IPS-20b (cell line): ENCODE data around the gene RPL11.
"Not testable (repeated sequence)": the region's sequence is repeated elsewhere in the genome, so short reads cannot be mapped to it uniquely, and the experiment has no call there.

Experiments
- H3K27ac ChIP-seq: one replicate; pipeline ENCODE4 v1.5.1; 2013; ENCODE audit warnings: low read length
- H3K27me3 ChIP-seq: 2 replicates; pipeline ENCODE4 v1.6.1; 2013; ENCODE audit warnings: mild to moderate bottlenecking, low read length, inconsistent platforms; ENCODE audit not compliant: insufficient read depth
- H3K36me3 ChIP-seq: 2 replicates; pipeline ENCODE4 v1.6.1; 2013; ENCODE audit warnings: low read depth, mild to moderate bottlenecking, inconsistent platforms, low read length, moderate library complexity; ENCODE audit not compliant: insufficient read depth
- H3K4me1 ChIP-seq: 2 replicates; pipeline ENCODE4 v1.6.1; 2013; ENCODE audit warnings: mild to moderate bottlenecking, control low read depth, inconsistent platforms, low read length, moderate library complexity; ENCODE audit not compliant: insufficient read depth
- H3K4me3 ChIP-seq: 2 replicates; pipeline ENCODE4 v1.5.1; 2013; ENCODE audit warnings: mild to moderate bottlenecking, low read length, inconsistent platforms
- H3K9ac ChIP-seq: 2 replicates; pipeline ENCODE4 v1.6.1; 2013; ENCODE audit warnings: low read depth, mild to moderate bottlenecking, inconsistent platforms, low read length, moderate library complexity
- H3K9me3 ChIP-seq: 2 replicates; pipeline ENCODE4 v1.6.1; 2013; ENCODE audit warnings: mild to moderate bottlenecking, low read depth, low read length, inconsistent platforms; ENCODE audit not compliant: insufficient read depth

The RPL11 gene

DNA sequence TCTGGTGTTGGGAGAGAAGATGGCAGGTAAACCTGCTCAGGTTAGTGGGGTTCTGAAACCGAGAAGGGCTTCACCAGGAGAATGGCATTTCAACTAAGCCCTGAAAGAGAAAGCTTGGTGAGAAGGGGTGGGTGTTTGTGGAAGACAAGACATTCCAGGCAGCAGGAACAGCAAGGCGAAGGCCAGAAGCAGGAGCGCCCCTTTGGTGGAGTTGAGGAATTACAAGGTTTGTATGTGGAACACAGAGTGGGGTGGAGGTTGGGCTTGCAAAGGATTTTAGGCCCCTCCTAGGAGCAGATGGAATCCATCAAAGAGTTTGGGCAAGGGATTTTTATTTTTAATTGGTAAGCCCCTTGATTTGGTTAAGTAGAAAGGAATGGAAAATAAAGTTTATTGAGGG is 26.9 kb downstream of the RPL11 start:
- H3K36me3 ChIP-seq = no peaks in the 10 kb centered on the region
- H3K27me3 ChIP-seq = no peaks in the 10 kb centered on the region
- H3K9ac ChIP-seq = no peak overlapping the region
- no peak overlapping the region for H3K27ac ChIP-seq
- no peaks in the 10 kb centered on the region for H3K9me3 ChIP-seq
- H3K4me3 ChIP-seq = no peak overlapping the region
- no peaks in the 10 kb centered on the region for H3K4me1 ChIP-seq

DNA sequence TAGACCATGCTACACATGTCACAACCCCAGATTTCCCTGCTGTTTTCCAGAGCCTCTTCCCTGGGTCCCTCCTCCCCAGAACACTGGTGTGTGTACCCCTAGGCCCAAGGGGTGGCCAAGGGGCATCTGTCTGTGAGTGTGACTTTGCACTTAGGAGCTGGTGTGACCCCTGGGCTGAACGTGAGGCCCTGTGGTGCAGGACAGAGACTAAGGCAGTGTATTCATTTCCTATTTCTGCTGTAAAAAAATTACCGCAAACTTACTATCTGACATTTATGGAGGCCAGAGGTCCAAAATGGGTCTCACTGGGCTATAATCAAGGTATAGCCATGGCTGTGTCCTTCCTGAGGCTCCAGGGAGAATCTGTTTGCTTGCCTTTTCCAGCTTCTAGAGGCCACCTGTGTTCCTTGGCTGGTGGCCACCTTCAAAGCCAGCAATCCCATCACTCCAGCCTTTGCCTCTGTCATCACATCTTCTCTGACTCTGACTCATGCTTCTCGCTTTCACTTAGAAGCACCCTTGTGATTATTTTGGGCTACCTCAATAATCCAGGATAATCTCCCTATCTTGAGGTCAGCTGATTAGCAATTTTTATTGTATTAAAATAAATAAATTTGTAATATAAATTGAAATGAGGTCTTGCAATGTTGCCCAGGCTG is 27.7 kb downstream of the RPL11 start:
- no peak overlapping the region for H3K4me3 ChIP-seq

DNA sequence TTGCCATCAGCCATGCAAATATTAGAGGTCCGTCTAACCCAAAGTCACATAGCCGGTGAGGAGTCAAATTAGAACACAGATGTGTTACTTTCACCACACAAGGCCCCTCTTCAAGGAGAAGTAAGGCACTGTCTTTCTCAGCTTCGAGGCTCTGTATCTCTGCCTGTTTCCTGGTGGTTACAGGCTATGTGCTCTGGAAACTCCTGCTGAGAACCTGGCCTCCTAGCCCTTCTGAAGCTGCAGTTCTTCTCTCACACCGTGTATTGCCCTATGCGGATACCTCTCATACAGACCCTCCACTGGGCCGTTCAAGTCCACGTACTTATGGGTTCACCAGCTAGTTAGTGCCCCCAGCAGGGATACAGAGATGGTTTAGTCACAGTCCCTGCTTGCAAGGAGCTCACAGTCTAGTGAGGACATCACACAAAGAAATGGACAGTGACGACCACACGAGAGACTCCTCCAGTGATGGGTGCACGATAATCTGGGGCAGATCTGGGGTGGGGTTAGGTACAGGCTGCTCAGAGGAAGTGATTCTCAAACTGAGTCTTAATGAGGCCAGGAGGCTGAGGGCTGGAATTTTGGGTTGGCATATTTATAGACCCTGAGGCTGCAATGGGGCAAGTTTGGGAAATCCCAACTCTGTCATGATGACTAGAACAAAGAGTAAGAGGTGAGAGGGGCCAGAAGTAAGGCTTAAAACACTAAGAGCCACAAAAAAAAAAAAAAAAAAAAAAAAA is 28.8 kb downstream of the RPL11 start:
- H3K4me3 ChIP-seq = no peak overlapping the region
- H3K36me3 ChIP-seq = no peaks in the 10 kb centered on the region
- H3K27ac ChIP-seq = no peak overlapping the region
- no peaks in the 10 kb centered on the region for H3K4me1 ChIP-seq
- H3K9ac ChIP-seq = no peak overlapping the region
- no peaks in the 10 kb centered on the region for H3K27me3 ChIP-seq
- H3K9me3 ChIP-seq = no peaks in the 10 kb centered on the region

More for the DNA sequence above, 27.7 kb downstream of the RPL11 start:
- no peaks in the 10 kb centered on the region for H3K27me3 ChIP-seq
- no peaks in the 10 kb centered on the region for H3K4me1 ChIP-seq
- no peak overlapping the region for H3K27ac ChIP-seq
- H3K36me3 ChIP-seq = no peaks in the 10 kb centered on the region
- no peaks in the 10 kb centered on the region for H3K9me3 ChIP-seq
- no peak overlapping the region for H3K9ac ChIP-seq

DNA sequence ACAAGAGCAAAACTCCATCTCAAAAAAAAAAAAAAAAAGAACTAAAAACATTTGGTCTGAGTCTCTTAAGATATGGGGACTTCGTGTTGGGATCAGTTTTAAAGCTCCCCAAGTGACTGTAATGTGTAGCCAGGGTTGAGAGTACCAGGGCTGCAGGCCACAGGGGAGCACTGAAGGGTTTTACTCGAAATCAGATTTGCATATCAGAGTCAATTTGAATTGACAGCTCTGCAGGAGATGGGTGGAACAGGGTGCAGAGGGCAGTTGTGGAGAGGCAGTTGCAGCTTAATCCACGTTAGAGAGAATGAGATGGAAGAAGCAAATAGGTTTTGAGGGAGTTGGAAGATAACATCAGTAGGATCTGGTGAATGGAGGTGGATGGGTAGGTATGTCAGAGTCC is 31.0 kb downstream of the RPL11 start:
- no peak overlapping the region for H3K4me3 ChIP-seq
- H3K27ac ChIP-seq = no peak overlapping the region
- H3K9me3 ChIP-seq = no peaks in the 10 kb centered on the region
- no peaks in the 10 kb centered on the region for H3K27me3 ChIP-seq
- no peak overlapping the region for H3K9ac ChIP-seq
- no peaks in the 10 kb centered on the region for H3K36me3 ChIP-seq
- H3K4me1 ChIP-seq = no peaks in the 10 kb centered on the region

DNA sequence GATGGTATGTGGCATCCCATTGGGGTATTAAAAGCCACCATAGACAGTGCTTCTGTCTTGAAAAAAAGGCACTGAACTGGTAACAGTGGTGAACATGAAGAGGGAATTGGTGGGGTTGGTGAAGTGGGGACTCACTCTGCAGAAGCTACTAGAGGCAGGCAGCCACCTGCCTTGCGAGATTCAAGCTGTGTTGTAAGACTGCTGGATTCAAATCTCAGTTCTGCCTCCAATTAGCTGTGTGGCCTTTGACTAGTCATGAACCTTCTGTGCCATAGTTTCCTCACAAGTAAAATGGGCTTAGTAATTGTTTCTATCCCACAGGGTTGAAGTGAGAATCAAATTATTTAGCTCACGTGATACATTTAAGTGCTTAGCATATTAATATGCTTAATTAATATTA is 35.1 kb downstream of the RPL11 start:
- no peaks in the 10 kb centered on the region for H3K9me3 ChIP-seq
- H3K27ac ChIP-seq = no peak overlapping the region
- no peak overlapping the region for H3K4me3 ChIP-seq
- H3K27me3 ChIP-seq = no peaks in the 10 kb centered on the region
- no peaks in the 10 kb centered on the region for H3K4me1 ChIP-seq
- H3K36me3 ChIP-seq = no peaks in the 10 kb centered on the region
- H3K9ac ChIP-seq = no peak overlapping the region

DNA sequence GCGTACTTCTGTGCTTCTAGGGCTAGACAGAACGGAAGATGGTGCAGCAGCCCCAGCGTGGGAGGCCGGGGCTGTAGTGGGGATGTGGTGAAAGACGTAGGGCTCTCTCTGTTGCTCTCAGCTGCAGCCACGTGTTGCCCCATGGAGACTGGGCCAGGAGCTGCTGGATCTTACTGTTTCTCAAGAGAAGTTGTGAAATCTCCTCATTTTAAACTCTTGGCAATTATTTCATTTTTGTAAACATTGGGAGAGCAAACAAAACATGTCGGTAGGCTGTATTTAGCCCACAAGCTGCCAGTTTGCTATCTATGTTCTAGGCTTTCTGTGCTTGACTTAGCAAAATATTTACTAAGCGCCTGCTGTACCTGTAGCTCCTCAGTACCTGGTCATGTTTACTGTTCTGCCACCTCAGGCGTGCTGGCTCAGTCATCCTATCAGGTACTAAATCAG is 35.8 kb downstream of the RPL11 start:
- Histone ChIP-seq H3K9ac (no peak overlapping the region), H3K9me3 (no peaks in the 10 kb centered on the region), H3K27me3 (no peaks in the 10 kb centered on the region), H3K27ac (no peak overlapping the region), H3K4me1 (no peaks in the 10 kb centered on the region), H3K4me3 (no peak overlapping the region), H3K36me3 (no peaks in the 10 kb centered on the region)

DNA sequence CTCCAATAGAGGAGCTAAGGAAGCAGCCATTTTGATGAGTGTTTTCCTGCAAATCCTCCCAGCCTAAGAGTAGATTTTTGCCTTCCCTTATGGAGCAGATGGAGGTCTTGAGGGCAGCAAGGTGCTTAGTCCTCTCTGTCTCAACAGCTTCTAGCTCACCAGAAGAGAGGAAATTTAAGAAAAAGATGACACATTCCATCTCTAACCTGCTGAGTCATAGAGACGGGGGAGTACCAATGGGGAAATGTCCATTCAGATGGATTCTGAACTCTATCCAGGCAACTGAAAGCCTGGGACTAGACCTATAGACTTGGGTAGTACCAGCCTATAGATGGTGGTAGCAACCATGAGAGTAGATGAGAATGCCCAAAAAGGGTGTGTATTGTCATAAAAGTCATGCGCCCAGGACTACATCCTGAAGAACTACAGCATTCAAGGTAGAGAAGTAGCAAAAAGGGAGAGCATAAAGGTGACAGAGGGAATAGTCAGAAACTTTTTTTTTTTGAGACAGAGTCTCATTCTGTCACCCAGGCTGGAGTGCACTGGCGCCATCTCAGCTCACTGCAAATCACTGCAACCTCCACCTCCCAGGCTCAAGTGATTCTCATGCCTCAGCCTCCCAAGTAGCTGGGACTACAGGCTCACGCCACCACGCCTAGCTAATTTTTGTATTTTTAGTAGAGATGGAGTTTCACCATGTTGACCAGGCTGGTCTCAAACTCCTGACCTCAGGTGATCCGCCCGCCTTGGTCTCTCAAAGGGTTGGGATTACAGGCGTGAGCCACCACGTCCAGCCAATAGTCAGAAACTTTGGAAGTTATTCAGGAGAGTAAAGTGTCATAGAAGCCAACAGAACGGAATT is 41.0 kb downstream of the RPL11 start:
- Histone ChIP-seq H3K4me1 (no peaks in the 10 kb centered on the region), H3K4me3 (no peak overlapping the region), H3K27me3 (no peaks in the 10 kb centered on the region), H3K9ac (no peak overlapping the region), H3K27ac (no peak overlapping the region), H3K9me3 (no peaks in the 10 kb centered on the region), H3K36me3 (no peaks in the 10 kb centered on the region)

DNA sequence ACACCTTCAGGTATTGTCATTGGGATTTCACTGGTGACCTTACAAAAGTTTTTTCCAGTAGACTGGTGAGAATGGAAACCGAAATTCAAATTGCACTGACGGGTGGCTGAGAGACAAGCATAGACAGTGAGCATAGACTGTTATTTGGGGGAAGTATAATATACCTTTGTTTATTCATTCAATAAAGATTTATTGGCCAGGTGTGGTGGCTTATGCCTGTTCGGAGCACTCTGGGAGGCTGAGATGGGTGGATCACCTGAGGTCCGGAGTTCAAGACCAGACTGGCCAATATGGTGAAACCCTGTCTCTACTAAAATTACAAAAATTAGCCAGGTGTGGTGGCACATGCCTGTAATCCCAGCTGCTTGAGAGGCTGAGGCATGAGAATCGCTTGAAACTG is 41.7 kb downstream of the RPL11 start:
- H3K9me3 ChIP-seq, H3K9ac ChIP-seq, H3K4me3 ChIP-seq, H3K4me1 ChIP-seq, H3K27me3 ChIP-seq, H3K36me3 ChIP-seq, H3K27ac ChIP-seq: not testable (repeated sequence)

DNA sequence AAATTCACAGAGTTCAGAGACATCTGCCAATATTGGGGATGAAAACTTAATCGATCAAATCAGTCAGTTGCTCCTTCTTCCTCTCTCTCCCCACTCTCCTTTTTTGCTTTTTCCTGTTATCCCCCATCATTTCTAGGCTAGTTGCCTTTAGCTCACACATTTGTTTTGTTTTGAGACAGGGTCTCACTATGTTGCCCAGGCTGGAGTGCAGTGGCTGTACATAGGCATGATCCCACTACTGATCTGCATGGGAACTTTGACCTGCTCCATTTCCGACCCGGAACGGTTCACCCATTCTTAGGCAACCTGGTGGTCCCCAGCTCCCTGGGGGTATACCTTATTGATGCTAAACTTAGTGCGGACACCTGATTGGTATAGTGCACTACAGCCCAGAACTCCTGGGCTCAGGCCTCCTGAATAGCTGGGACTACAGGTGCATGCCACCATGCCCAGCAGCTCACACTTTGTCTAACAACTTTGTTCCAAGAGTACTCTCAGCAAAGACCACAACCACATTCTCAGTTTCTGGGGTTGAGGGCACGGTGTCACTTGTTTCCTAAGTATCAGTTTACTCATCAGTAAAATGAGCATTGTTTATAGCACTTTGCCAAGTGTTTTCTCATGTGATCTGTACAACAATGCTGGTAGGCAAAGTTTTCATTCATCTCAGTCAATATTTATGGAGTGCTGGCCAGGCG is 45.0 kb downstream of the RPL11 start:
- H3K27ac ChIP-seq = no peak overlapping the region
- no peak overlapping the region for H3K9ac ChIP-seq
- H3K4me3 ChIP-seq = no peak overlapping the region

DNA sequence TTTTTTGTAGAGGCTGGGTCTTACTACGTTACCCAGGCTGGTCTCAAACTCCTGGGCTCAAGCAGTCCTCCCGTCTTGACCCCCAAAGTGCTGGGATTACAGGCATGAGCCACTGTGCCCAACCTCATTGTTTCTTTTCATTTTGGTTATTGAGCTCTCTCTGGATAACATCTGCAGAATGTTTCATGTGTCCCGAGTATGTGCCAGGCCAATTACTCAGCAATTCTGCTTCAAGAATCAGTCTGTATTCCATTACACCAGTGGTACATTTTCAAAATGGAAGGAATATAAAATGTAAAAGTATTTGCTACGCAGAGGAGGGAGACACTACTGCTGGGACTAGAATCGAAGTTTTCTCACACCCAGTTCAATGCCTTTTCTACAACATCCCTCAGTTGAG is 50.0 kb downstream of the RPL11 start:
- H3K4me3 ChIP-seq = no peak overlapping the region
- H3K27ac ChIP-seq = no peak overlapping the region
- H3K27me3 ChIP-seq = no peaks in the 10 kb centered on the region
- no peak overlapping the region for H3K9ac ChIP-seq
- H3K4me1 ChIP-seq = peaks cover 7% of the 10 kb centered on the region
- H3K9me3 ChIP-seq = no peaks in the 10 kb centered on the region
- H3K36me3 ChIP-seq = peaks cover 6% of the 10 kb centered on the region

More for the DNA sequence above, 45.0 kb downstream of the RPL11 start:
- Histone ChIP-seq H3K36me3 (no peaks in the 10 kb centered on the region), H3K9me3 (no peaks in the 10 kb centered on the region), H3K27me3 (no peaks in the 10 kb centered on the region), H3K4me1 (no peaks in the 10 kb centered on the region)

DNA sequence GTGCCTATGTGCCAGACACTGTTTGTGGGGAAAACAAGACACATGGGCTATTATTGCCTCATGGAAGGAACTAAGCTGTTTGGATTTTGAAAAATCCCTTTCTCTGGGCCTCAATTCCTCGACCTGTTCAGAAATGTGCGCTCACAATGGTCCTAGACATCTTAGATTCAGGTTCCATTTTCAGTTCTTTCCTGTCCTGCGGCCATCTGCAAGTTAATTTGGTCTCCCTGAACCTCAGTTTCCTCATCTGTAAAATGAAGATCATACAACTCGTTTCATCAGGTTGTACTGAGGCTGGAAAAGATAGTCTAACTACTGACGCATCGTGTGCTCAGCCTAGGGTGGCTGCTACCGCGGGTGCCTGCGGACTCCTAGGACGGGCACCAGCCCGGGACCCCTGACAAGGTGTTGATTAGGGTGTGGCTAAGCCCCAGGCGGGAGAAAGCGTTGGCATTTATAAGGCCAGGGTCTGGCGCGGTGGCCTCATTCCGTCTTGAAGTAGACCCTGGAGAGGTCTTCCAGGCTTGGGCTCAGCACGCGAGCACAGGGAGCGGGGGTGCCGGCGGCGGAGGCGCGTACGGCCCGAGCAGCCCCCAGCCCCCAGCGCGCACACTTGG is 51.2 kb downstream of the RPL11 start:
- Histone ChIP-seq H3K4me1 (peaks cover 7% of the 10 kb centered on the region), H3K9me3 (no peaks in the 10 kb centered on the region), H3K27ac (no peak overlapping the region), H3K27me3 (no peaks in the 10 kb centered on the region), H3K9ac (peak overlapping the region; percentile 85; the same call in 1 of the 2 replicates), H3K36me3 (peaks cover 12% of the 10 kb centered on the region), H3K4me3 (peak overlapping the region; percentile 82)
